NCI-H146 treated with DMSO at 0.1 percent for 48 hours (cell line): ENCODE data around the gene ELP2.
A peak's percentile ranks its signal among the peaks of the same experiment; 100 is the strongest.
"Not testable (repeated sequence)": the region's sequence is repeated elsewhere in the genome, so short reads cannot be mapped to it uniquely, and the experiment has no call there.

ENCODE experiments used
- DNase-seq: peaks from one replicate; lab custom pipeline; 2025; ENCODE audit not compliant: unreplicated experiment; lab: John Stamatoyannopoulos, UW

Gene ELP2, protein sequence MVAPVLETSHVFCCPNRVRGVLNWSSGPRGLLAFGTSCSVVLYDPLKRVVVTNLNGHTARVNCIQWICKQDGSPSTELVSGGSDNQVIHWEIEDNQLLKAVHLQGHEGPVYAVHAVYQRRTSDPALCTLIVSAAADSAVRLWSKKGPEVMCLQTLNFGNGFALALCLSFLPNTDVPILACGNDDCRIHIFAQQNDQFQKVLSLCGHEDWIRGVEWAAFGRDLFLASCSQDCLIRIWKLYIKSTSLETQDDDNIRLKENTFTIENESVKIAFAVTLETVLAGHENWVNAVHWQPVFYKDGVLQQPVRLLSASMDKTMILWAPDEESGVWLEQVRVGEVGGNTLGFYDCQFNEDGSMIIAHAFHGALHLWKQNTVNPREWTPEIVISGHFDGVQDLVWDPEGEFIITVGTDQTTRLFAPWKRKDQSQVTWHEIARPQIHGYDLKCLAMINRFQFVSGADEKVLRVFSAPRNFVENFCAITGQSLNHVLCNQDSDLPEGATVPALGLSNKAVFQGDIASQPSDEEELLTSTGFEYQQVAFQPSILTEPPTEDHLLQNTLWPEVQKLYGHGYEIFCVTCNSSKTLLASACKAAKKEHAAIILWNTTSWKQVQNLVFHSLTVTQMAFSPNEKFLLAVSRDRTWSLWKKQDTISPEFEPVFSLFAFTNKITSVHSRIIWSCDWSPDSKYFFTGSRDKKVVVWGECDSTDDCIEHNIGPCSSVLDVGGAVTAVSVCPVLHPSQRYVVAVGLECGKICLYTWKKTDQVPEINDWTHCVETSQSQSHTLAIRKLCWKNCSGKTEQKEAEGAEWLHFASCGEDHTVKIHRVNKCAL

DNA sequence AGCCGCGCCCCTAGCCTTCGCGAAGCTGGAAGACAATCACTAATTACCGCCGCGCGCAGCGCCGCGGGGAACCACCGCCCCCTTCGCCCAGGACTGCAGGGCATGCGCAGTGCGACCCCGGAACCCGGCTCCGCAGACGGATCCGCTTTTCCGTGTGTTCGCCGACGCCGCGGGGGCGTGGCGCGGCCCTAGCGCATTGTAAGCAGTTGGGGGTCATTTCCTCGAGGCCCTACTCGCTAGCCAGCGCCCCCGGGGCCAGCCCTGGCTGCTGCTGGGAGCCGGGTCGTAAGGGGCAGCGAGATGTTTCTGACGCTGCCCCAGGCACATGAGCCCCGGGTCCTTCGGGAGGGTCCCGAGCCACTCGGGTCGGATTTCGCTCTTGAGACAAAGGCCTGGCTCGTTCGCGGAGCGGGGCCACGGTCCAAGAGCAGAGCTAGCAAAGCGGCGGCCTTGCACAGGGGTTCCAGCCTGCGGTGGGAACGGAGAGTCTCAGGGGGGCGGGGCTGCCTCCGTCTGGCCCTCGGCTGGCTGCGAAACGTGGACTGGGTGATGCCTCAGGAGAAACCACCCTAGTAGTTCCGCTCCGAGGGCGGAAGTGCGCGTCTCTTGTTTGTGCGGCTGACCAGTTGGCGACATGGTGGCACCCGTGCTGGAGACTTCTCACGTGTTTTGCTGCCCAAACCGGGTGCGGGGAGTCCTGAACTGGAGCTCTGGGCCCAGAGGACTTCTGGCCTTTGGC is at the start of gene ELP2, which contains the start of gene SLC39A6:
Gene ELP2, plus strand, starts transcription at position 600 of the 739 bp plus-strand sequence. Its CDS starts 35 bp downstream, at position 635.
Gene SLC39A6, minus strand, starts transcription at position 41 of the 739 bp plus-strand sequence. CDS start 2,333 bp downstream, outside the sequence.
- peak; percentile 98 for DNase-seq

DNA sequence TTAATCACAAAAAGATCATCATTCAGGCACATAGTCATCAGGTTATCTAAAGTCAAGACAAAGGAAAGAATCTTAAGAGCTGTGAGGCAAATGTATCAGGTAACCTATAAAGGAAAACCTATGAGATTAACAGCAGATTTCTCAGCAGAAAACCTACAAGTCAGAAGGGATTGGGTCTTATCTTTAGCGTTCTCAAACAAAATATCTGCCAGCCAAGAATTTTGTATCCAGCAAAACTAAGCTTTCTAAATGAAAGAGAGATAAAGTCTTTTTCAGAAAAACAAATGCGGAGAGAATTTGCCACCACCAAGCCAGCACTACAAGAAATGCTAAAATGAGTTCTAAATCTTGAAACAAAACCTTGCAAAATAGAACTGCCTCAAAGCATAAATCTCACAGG is 48.6 kb upstream of the ELP2 start:
- not testable (repeated sequence) for DNase-seq

DNA sequence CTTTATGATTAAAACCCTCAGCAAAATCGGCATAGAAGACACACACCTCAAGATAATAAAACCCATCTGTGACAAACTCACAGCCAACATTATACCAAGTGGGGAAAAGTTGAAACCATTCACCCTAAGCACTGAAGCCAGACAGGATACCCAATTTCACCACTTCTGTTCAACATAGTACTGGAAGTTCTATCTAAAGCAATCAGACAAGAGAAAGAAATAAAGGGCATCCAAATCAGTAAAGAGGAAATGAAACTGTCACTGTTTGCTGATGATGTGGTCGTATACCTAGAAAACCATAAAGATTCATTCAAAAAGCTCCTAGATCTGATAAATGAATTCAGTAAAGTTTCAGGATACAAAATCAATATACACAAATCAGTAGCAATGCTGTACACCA is 46.0 kb upstream of the ELP2 start:
- no peak for DNase-seq

DNA sequence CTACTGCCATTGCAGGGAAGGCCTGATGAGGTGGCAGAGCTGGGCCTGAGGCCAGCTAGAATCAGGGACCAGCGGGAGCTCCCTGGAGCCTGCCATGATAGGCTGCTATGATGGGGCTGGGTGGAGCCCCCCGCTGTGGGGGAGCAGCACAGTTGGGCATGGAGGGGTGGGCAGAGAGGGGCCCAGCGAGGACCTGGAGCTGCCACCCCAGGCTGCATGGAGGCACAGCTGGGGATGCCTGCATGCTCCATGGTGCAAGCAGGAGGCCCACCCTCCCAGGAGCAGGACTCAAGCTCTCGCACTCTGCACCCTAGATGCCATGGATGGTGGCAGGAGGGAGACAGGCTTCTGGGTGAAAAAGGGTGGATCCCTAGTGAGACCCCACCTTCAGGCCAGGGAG is 44.5 kb upstream of the ELP2 start:
- DNase-seq = no peak

DNA sequence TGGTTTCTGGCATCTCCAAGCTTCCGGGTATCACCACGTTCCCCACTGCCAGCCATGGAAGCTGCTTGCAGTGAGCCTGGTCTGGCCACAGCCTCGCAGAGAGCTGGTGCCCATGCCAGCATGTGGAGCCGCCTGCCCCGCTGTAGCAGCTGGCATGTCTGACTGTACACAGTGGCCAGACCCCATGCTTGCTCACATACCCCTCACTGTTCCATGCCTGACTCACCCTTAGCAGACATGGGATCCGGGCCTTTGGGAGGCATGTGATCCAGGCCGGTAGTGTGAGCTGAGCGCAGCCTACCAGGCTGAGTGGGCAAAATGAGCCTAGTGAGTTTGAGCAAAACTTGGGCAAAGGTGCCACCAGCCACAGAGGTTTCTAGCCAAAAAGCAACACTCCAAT is 43.5 kb upstream of the ELP2 start:
- DNase-seq = no peak

DNA sequence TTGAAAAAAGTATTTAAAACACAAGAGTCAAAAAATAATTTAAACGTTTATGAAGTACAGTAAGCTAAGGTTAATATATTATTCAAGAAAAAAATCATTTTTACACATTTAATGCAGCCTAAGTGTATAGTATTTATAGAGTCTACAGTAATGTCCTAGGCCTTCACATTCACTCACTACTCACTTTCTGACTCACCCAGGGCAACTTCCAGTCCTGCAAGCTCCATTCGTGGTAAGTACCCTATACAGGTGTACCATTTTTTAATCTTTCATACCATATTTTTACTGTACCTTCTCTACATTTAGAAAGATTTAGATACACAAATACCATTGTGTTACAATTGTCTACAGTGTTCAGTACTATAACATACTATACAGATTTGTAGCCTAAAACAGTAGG is 41.4 kb upstream of the ELP2 start:
- no peak for DNase-seq

DNA sequence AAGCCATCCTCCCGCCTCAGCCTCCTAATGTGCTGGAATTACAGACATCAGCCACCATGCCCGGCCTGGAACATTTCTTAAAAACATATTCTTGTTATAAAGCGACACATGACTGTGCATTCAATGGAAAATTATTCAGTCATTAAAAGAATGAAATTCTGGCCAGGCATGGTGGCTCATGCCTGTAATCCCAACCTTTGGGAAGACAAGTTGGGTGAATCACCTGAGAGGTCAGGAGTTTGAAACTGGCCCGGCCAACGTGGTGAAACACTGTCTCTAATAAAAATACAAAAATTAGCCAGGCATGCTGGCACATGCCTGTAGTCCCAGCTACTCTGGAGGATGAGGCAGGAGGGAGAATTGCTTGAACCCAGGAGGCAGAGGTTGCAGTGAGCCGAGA is 40.7 kb upstream of the ELP2 start:
- DNase-seq = no peak

DNA sequence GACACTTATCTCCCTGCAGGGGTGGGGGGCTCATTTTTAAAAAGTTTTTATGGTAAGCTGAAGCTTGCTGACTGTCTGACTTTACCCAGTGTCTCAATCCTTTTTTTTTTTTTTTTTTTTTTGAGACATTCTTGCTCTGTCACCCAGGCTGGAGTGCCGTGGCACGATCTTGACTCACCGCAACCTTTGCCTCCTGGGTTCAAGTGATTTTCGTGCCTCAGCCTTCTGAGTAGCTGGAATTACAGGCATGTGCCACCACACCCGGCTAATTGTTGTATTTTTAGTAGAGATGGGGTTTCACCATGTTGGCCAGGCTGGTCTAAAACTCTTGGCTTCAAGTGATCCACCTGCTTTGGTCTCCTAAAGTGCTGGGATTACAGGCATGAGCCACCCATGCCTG is 37.6 kb upstream of the ELP2 start:
- not testable (repeated sequence) for DNase-seq

DNA sequence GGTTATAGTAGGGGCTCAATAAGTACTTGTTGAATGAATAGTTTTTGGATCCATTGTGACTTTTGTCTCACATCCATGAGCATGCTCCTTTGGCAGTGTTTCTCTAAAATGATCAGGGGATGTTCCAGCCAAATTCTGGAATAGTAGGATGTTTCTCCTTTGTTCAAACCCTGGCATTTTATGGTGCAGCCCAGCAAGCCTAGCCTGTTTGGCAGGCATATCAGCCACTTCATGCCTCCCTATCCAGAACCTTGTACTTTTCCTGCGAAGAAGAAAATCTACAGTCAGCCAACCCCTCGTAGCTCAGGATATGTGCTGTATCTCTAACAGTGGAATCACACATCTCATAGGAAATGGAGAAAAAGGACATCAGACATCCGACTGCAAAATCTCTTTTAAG is 35.3 kb upstream of the ELP2 start:
- DNase-seq = no peak

DNA sequence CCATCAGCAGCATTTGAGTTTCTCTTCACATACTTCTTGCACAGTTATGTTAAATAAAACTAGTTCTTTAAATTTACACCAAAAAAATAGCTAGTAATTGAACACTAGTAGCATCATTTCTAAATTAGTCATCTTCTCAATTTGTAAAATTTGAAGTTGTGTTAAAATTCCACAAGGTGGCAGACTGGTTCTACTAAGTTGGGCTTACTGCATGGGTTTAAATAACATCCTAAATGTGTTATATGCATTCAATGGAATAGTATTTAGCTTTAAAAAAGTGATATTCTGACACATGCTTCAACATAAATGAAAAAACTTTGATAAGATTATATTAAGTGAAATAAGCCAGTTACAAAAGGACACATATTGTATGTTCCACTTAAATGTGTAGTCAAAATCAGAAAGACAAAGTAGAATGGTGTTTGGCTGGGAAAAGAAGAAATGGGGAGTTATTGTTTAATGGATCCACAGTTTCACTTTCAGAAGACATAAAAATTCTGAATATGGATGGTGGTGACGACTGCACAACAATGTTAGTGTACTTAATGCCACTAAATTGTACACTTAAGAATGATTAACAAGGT is 33.7 kb upstream of the ELP2 start:
- DNase-seq = peak; percentile 52

DNA sequence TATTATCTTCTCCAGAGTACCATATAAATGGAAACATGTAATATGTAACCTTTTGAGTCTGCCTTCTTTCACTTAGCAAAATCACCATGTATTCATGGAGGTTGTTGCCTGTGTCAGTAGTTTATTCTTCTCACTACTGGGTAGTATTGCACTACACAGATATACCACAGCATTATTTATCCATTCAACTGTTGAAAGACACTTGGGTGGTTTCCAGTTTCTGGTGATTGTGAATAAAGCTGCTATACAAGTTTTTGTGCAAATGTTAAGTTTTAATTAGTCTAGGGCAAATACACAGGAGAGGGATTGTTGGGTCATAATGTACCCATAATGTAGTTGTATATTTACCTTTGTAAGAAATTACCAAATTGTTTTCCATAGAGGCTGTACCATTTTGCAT is 32.7 kb upstream of the ELP2 start:
- DNase-seq = no peak

DNA sequence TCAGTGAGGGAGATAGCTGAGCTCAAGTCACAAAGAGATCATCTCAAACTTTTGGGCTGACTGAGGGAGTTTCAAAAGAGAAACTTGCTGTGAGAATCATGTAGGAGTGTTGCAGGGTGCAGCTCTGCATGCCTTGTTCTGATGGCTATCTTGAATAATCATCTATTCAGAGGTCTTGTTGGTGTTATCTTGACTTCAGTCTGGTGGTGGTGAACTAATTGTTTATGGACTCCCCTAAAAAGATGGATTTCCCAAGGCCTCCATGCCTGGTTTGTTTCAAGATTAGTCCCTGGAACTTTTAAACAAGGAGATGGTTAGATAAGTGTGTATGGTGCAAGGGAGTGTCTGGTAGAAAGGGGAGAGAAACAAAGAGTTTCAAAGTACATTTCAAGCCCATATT is 30.4 kb upstream of the ELP2 start:
- DNase-seq = no peak

DNA sequence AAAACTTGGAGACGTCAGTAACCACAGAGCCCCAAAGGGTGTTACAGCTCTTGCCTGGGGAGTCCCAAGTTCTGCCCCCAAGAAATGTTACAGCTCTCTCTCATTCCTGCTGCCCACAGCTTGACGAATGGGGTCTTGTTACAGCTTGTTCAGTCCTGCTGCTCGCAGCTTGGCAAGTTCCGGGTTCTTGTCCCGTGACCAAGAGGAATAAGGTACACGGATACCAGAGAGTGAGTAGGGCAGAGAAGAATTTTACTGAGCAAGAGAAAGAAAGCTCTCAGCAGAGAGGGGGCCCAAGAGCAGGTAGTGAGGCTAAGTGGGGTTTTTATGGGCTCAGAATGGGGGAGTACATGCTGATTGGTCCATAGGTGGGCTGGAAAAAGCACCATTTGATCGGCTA is 27.8 kb upstream of the ELP2 start:
- no peak for DNase-seq

DNA sequence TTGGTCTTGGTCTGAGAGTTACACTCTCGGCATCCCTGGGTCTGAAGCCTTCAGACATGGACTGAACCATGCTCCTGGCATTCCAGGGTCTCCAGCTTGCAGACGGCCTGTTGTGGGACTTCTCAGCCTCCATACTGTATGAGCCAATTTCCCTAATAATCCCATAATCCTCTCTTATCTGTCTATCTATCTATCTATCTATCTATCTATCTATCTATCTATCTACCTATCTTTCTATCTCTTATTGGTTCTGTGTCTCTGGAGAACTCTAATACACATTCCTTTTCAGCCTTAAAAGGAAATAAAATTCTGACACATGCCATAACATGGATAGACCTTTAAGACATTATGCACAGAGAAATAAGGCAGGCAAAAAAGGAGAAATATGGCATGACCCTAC is 24.9 kb upstream of the ELP2 start:
- DNase-seq = no peak

DNA sequence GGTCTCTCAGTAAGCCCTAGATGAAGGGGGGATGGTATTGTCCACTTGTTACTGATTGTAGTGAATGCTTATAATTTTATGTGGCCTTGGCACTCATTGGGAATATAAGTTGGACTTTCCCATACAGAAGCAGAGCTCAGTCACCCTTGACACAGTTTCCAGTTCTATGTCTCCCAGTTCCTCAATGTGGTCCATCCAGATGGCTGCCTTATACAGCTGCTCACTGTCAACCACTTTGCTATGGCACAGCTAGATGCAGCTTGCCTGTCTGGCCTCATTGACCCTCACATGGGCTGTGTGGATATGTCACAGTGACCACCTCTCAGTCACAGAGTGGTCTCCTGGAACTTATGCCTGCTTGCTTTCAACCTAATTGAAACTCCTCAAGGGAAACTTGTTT is 22.2 kb upstream of the ELP2 start:
- DNase-seq = no peak

DNA sequence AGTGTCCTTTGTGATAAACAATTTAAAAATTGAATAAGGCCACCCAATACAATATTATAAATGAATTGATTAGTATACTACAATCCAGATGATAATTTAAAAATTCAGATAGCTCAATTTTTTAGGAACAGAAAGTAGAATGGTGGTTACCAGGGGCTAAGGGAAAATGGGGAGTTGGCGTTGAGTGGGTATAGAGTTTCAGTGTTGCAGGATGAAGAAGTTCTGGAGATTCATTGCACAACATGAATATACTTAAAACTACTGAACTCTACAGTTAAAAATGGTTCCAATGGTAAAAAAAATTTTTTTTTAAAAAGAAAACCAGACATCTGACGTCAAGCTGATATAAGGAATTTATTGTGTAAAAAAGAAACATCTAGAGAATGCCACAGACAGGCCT is 21.5 kb upstream of the ELP2 start:
- no peak for DNase-seq

DNA sequence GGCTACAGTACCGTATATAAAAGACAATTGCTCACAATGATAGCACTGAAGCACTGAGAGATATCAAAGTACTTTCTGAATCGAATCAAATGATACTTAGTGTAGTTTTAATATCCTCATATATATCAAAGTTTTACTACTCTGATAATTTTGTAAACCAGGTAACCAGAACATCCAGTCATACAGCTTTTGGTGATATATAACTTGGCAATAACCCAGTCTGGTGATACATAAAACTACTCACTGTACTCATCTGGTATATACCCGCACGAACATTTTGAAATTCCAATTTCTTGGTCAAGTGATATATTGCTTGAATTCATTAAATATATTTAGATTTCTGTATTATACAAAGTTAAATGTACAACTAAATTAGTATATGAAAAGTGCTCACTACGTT is 21.1 kb upstream of the ELP2 start:
- DNase-seq = no peak

DNA sequence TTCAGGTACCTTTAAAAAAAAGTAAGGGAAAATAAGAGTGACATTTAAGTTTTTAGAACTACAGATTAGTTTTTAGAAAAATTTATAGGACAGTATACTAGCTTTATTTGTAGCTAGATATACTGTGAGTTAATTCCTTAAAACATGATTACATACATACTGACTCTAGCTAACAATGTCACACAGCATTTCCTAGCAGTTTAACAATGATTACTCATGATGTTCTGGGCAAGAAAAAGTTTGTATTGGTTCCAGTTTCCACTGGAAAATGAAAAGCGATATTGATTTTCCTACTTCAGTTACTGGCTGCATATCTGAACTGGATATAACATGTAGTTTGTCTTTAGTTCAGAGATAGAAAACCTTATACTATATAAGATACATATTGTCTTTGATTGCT is 20.0 kb upstream of the ELP2 start:
- no peak for DNase-seq

DNA sequence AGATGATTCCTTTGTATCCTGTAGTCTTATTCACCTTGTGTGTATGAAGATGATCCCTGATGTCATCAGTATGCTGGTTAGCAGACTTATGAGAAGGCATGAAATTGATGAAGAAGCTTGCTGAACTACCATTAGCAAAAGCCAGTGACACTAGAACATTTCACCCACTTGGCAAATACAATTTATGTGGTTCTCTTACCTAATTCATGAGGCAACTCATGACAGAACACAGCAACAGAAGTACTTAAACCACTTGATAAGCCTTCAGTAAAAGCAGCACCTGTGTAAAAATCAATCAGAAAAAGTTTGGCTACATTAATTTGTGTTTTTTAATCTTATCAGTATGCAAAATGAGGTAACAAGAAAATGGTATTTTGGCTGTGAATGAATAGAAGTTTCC is 17.4 kb upstream of the ELP2 start:
- no peak for DNase-seq

DNA sequence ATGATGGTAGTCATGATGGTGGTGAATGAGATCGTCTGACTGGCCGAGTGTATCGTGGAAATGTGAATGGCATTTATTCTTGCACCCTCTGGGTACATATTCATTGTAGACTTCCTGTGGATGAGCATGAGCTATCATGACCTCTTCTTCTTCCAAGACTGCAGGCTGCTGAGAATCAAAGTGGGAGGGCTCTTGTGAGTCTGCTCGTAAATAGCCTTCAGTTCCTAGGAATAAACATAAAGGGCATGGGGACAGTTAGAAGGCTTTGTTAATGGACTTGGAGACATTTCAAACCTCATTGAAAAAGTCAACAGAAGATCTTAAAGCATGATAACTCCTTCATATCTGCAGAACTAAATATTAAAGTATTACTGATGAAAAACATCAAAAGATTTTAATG is 15.4 kb upstream of the ELP2 start:
- DNase-seq = no peak

DNA sequence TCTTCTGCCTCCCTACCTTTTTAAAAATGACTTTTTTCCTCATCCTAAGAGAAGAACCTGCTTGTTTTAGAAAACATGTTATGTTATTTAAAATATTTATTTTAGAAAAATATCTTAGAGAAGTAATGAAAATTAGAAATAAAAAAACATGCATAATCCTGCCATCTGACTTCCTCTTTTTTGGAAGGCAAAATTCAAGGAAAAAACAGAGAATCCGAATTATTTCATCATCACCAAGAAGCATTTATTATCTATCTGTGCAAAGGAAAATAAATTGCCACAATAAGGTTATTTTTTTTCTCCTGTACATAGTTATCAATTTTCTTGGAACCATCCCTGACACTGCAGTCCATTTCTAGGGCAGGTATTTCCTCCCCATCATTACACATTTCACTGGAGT is 15.0 kb upstream of the ELP2 start:
- DNase-seq = no peak
